Fibroblast of lung (primary cell): ENCODE data around the gene LYL1. TPM values are rescaled to one million over a fixed set of nuclear protein-coding genes. Genes with fewer than 3 reads are reported as not detected.

Experiments
- DNase-seq, 2 donors: peaks; one replicate each; pipeline versions ENCODE4 v3.0.0 to v3.0.0-alpha.2; 2010; ENCODE audit warnings: low read depth in 2 of 2
- H2AFZ ChIP-seq: 2 replicates; pipeline ENCODE4 v1.5.1; 2012; ENCODE audit warnings: low read length, control low read depth, inconsistent platforms
- H3K27ac ChIP-seq: 2 replicates; pipeline ENCODE4 v1.5.1; 2011; ENCODE audit warnings: low read length, control low read depth; ENCODE audit not compliant: insufficient read depth
- H3K27me3 ChIP-seq: 2 replicates; pipeline ENCODE4 v1.5.1; 2011; ENCODE audit warnings: mild to moderate bottlenecking, low read length; ENCODE audit not compliant: control insufficient read depth, insufficient read depth
- H3K36me3 ChIP-seq: 2 replicates; pipeline ENCODE4 v1.5.1; 2011; ENCODE audit warnings: low read length; ENCODE audit not compliant: control insufficient read depth, insufficient read depth
- H3K4me1 ChIP-seq: 2 replicates; pipeline ENCODE4 v1.5.1; 2011; ENCODE audit warnings: low read length; ENCODE audit not compliant: control insufficient read depth, insufficient read depth; ENCODE audit errors: extremely low read depth
- H3K4me2 ChIP-seq: 2 replicates; pipeline ENCODE4 v1.5.1; 2011; ENCODE audit warnings: low read length, control low read depth; ENCODE audit not compliant: insufficient read depth; ENCODE audit errors: extremely low read depth
- H3K4me3 ChIP-seq, 4 experiments: fragments of 200-600 bp in 1 of 4; sonication (generic) in 1 of 4; replicated peaks in 1 of 4; 2 replicates each; pipeline ENCODE4 v1.5.1; 2011 to 2016; ENCODE audit warnings: low read length in 4 of 4, low read depth in 3 of 4, mild to moderate bottlenecking in 3 of 4, control low read depth in 2 of 4, inconsistent platforms in 1 of 4, mixed read lengths in 1 of 4; ENCODE audit not compliant: insufficient read depth in 1 of 4; ENCODE audit errors: control extremely low read depth in 1 of 4
- H3K79me2 ChIP-seq: 2 replicates; pipeline ENCODE4 v1.5.1; 2012; ENCODE audit warnings: mild to moderate bottlenecking, low read length, inconsistent platforms; ENCODE audit not compliant: control insufficient read depth, insufficient read depth
- H3K9ac ChIP-seq: 2 replicates; pipeline ENCODE4 v1.5.1; 2011; ENCODE audit warnings: mild to moderate bottlenecking, low read length, control low read depth; ENCODE audit not compliant: insufficient read depth
- H3K9me3 ChIP-seq: 2 replicates; pipeline ENCODE4 v1.5.1; 2012; ENCODE audit warnings: low read depth, low read length; ENCODE audit not compliant: control insufficient read depth, insufficient read depth
- H4K20me1 ChIP-seq: 2 replicates; pipeline ENCODE4 v1.5.1; 2011; ENCODE audit warnings: low read length; ENCODE audit not compliant: control insufficient read depth, insufficient read depth; ENCODE audit errors: extremely low read depth
- EZH2 ChIP-seq: IDR thresholded peaks from 2 replicates; pipeline ENCODE4 v1.5.1; 2012; ENCODE audit warnings: low read length, control low read depth, mild to moderate bottlenecking; ENCODE audit errors: missing control alignments
- polyA plus RNA-seq, 2 donors: library from polyadenylated mRNA; depleted of rRNA in 1 of 2; stranded (reverse) in 1 of 2; unstranded in 1 of 2; fragments of >200 nt; gene quantifications; 2 replicates each; pipeline ENCODE4 v1.2.1, GENCODE V29; 2011 to 2012; ENCODE audit warnings: missing spikeins in 1 of 2
- total RNA-seq: library from RNA; depleted of rRNA; stranded (reverse); fragments of >200 nt; gene quantifications from 2 replicates; pipeline ENCODE4 v1.2.1, GENCODE V29; 2014
- TF ChIP-seq, protein P1 (sequence below), 2 donors: IDR thresholded peaks in 1 of 2; conservative IDR thresholded peaks in 1 of 2; 1 replicate in 1 of 2; 2 replicates in 1 of 2; pipeline ENCODE4 v1.5.1; 2011 to 2012; ENCODE audit warnings: low read length in 2 of 2, control low read depth in 1 of 2, inconsistent platforms in 1 of 2, low read depth in 1 of 2, mild to moderate bottlenecking in 1 of 2

Gene LYL1
- total and polyA plus RNA-seq, 2 donors (not counting 1 experiment from before 2014, with no cell fraction given), result 0.30 to 1.2 TPM

DNA sequence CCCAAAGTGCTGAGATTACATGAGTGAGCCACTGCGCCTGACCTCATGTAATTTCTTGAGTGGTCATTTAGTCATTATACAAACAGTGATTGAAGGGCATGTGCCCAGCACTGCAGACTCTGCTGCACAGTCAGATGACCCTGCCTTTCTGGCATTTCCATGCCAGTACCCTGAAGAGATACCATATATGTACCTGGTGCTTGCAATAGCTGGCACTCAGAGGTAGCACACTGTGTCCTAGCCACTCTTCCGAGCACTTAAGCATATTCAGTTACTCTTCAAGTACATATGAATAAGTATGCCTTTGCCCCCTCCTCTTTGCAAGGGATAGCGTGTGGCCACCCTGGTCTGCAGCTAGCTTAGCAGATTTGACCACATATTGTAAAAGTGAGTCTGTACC is 32.0 kb upstream of the LYL1 start:
- Histone ChIP-seq H4K20me1 (no peaks in the 10 kb centered on the region), H3K36me3 (peaks cover 32% of the 10 kb centered on the region), H2AFZ (no peak overlapping the region), H3K4me3 (no peak overlapping the region), H3K27ac (no peak overlapping the region), H3K4me2 (no peak overlapping the region), H3K27me3 (no peaks in the 10 kb centered on the region), H3K4me1 (no peaks in the 10 kb centered on the region), H3K9ac (no peak overlapping the region), H3K79me2 (peaks cover 45% of the 10 kb centered on the region), H3K9me3 (no peaks in the 10 kb centered on the region)
- TF ChIP-seq, protein P1, sequence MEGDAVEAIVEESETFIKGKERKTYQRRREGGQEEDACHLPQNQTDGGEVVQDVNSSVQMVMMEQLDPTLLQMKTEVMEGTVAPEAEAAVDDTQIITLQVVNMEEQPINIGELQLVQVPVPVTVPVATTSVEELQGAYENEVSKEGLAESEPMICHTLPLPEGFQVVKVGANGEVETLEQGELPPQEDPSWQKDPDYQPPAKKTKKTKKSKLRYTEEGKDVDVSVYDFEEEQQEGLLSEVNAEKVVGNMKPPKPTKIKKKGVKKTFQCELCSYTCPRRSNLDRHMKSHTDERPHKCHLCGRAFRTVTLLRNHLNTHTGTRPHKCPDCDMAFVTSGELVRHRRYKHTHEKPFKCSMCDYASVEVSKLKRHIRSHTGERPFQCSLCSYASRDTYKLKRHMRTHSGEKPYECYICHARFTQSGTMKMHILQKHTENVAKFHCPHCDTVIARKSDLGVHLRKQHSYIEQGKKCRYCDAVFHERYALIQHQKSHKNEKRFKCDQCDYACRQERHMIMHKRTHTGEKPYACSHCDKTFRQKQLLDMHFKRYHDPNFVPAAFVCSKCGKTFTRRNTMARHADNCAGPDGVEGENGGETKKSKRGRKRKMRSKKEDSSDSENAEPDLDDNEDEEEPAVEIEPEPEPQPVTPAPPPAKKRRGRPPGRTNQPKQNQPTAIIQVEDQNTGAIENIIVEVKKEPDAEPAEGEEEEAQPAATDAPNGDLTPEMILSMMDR (conservative IDR thresholded peaks at IDR 0.05 in 1 of 2, IDR thresholded peaks at IDR 0.05 in 1 of 2; ENCODE audit: low read depth in 1 of 2, low read length in 2 of 2), result no peak
- TF ChIP-seq EZH2, result no peak
- no peak for DNase-seq

DNA sequence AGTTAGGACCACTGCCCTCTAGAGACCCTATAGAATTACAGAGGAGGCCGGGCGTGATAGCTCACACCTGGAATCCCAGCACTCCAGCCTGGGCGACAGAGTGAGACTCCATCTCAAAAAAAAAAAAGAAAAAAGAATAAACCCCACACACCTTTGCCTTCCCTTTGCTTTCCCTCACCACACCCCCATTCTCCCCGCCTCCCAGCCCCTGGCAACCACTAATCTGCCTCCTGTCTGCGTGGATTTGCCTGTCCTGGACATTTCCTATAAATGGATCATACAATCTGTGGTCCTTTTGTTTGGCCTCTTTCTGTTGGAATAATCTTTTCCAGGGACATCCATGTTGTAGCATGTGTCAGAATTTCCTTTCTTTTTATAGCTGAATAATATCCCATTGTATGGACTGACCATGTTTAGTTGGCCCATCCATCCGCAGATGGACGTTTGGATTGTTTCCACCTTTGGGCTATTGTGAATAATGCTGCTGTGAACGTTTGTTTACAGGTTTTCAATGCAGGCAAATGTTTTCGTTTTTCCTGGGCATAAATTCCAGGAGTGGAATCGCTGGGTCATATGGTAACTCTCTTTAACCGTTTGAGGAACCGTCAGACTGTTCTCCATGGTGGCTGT is 30.7 kb upstream of the LYL1 start:
- Histone ChIP-seq H3K9ac (no peak overlapping the region), H3K79me2 (peaks cover 58% of the 10 kb centered on the region), H3K4me3 (no peak overlapping the region), H3K4me2 (no peak overlapping the region), H3K9me3 (no peaks in the 10 kb centered on the region), H3K27me3 (no peaks in the 10 kb centered on the region), H3K27ac (peak overlapping the region; percentile 6), H3K4me1 (no peaks in the 10 kb centered on the region), H3K36me3 (peaks cover 28% of the 10 kb centered on the region), H2AFZ (no peak overlapping the region), H4K20me1 (no peaks in the 10 kb centered on the region)
- TF ChIP-seq, protein P1 (conservative IDR thresholded peaks at IDR 0.05 in 1 of 2, IDR thresholded peaks at IDR 0.05 in 1 of 2; ENCODE audit: low read depth in 1 of 2, low read length in 2 of 2), result no peak
- TF ChIP-seq EZH2, result no peak
- DNase-seq, result no peak

DNA sequence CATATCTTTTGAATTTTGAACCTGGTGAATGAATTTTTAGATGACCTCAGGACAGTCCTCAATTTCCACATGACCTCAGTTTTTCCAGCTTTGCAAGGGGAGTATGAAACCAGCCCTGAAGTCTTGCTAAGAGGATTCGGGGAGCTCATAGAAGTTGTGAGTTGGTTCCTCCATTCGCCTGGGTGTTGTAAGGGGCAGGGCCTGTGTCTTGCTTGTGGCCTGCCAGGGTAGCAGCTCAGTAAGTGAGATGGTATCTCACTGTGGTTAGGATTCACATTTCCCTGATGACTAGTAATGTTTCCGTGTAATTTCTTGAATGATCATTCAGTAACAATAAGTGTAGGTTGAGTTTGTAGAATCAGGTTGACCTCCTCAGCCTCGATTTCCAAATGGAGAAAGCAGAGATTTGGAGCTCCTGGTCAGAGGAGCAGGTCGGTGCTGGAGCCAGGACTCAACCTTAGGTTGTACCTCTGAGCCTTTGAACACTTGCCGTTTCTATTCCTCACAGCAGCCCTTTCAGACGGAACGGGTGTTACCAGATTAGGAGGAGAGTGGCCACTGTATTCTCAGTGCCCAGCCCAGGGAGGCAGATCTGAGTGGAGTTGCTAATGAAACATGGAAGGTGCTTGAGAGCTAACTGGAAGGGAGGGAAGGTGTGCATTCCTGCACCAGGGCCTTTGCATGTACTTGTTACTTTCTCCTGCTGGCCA is 30.0 kb upstream of the LYL1 start:
- peak; percentile 33 to 89 for DNase-seq
- no peak overlapping the region for H3K4me3 ChIP-seq
- H3K9ac ChIP-seq, result no peak overlapping the region
- H3K36me3 ChIP-seq, result peaks cover 21% of the 10 kb centered on the region
- H3K27ac ChIP-seq, result peak overlapping the region; percentile 1
- no peaks in the 10 kb centered on the region for H3K27me3 ChIP-seq
- H3K4me1 ChIP-seq, result no peaks in the 10 kb centered on the region
- no peak overlapping the region for H3K4me2 ChIP-seq
- H3K79me2 ChIP-seq, result peaks cover 65% of the 10 kb centered on the region
- H2AFZ ChIP-seq, result no peak overlapping the region
- no peak for TF ChIP-seq EZH2
- TF ChIP-seq, protein P1 (conservative IDR thresholded peaks at IDR 0.05 in 1 of 2, IDR thresholded peaks at IDR 0.05 in 1 of 2; ENCODE audit: low read depth in 1 of 2, low read length in 2 of 2), result no peak
- H3K9me3 ChIP-seq, result no peaks in the 10 kb centered on the region
- H4K20me1 ChIP-seq, result no peaks in the 10 kb centered on the region
